Hindlimb muscle (tissue), 1 donor: ENCODE results near the gene ARHGAP23. TPM values are rescaled to one million over a fixed set of nuclear protein-coding genes. Genes with fewer than 3 reads are reported as not detected.
"Not testable (repeated sequence)": the region's sequence is repeated elsewhere in the genome, so short reads cannot be mapped to it uniquely, and the experiment has no call there.

Experiments used
- DNase-seq: peaks from one replicate; pipeline ENCODE4 v3.0.0-alpha.2; 2013
- polyA plus RNA-seq: library from polyadenylated mRNA; unstranded; fragments of 120-200 nt; gene quantifications from one replicate; pipeline ENCODE4 v1.2.1, GENCODE V29; 2013; ENCODE audit not compliant: insufficient read length

The ARHGAP23 gene
- polyA plus RNA-seq, 1 donor, result 47.9 TPM

DNA sequence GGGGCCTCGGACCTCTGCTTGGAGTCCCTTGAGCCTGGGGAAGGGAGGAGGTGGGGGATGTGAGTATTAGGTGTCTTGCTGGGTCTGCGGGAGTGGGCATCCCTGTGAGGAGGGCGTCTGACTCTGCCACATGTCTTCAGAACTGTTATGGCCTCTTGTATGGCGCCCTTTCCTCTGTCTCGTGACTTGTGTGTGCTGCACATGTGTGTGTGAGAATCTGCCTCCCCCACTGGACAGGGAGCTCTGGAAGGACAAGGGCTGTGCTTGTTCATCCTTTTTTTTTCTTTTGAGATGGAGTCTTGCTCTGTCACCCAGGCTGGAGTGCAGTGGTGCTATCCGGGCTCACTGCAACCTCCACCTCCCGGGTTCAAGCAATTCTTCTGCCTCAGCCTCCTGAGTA is 33.4 kb downstream of the ARHGAP23 start:
- no peak for DNase-seq

DNA sequence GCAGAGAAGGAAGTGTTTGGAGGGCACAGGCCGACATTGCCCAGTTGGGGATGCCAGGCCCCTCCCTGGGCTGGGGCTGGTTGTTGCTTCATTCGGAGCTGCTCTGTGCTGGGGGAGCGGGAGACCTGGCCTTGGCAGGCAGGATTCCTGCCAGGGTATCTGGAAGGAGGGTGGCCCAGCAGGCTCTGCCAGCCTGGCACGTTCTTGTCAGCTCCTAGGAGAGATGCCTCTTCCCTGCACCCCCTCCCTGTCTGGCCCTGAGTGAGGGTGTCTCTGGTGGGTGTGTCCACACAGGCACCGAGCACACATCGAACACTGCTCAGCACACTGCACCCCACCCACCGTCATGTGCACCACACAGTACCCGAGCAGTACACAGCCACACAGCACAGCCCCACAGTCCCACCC is 35.2 kb downstream of the ARHGAP23 start:
- DNase-seq, result no peak

DNA sequence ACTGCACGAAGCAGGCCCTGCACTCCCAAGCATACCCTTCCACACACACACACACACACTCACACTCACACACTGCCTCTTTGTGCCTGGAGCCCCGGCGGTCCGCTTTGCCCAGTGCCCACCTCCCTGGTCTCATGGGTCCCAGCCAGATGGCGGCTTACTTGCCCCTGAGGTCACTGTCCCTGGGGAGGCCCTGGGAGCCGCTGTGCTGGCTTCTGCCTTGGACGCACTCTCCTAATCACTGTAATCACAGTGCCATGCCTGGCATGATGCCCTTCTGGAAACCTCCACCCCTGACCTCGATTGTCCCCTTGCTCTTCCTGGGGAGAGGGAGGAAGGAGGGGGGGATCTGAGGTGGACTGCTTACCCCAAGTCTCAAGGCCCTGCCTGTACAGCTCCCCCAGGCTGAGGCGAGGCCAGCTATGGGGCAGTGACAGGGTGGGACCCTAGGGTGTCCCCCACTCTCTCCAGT is 36.0 kb downstream of the ARHGAP23 start:
- DNase-seq, result no peak

DNA sequence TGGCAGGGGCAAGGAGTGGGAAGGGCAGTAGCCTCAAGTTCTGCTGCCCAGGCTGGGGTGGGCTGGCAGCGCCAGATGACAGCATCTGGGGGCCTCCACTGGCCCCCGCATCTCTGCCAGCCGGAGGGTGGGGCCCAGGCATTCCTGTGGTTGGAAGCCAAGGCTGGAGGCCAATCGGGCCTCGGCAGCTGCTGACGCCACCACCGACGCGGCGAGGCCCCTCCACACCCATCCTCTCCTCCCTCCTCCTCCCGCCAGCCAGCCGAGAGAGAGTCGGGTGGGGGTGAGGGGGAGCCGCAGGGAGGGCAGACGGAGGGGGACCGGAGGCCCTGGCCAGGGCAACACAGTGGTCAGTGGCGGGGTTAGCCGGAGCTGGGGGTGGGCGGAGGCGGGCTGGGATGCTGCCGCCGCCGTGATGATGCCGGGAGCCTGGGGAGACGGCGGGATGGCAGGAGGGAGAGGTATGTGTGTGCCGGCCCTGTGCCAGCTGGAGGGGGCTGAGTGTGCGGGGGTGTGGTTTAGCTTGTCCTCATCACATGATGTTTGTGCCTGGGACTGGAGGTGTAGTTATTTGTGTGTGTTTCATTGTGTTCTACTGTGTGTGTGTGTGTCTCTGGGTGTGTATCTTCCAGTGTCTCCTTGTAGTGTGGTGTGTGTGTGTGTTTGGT is 36.6 kb downstream of the ARHGAP23 start:
- DNase-seq, result peak; percentile 87

DNA sequence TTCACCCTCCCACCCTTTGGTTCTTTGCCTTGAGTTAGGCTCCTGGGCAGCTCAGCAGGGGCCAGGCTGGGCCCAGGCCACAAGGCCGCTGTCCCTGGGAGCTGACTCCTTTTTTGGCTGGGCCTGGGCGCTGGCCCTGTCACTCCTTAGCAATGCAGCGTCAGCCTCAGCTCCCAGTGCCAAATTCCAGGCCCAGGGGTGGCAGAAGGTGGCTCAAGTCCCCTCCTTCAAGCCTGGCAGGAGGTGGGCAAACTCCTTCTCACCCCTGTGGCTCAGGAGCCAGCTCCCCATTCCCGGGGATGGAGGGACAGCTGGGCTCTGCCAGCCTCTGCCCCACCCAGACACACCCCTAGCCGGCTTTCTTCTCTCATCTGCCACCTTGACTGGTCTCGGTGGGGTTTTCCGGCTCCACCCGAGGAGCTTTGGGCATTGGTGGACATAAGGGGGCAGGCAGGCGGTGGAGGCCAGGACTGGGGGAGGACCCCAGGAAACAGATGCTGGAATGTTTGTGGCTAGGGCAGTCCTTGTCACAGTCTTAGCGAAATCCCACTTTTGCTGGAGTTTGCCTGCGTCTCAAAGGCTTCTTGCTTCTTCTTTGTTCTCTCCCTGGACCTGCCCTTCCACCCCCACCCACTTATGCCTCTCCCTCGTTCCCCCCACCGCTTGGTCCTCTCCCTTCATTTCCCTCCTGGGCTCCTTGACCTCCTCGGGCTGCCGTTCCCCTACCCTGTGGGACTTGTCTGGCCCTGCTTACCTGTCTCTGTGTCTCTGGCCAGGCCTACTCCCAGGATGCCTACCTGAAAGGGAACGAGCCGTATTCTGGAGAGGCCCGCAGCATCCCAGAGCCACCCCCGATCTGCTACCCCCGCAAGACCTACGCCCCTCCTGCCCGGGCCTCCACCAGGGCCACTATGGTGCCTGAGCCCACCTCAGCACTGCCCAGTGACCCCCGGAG is 37.4 kb downstream of the ARHGAP23 start:
- DNase-seq, result peak; percentile 51

DNA sequence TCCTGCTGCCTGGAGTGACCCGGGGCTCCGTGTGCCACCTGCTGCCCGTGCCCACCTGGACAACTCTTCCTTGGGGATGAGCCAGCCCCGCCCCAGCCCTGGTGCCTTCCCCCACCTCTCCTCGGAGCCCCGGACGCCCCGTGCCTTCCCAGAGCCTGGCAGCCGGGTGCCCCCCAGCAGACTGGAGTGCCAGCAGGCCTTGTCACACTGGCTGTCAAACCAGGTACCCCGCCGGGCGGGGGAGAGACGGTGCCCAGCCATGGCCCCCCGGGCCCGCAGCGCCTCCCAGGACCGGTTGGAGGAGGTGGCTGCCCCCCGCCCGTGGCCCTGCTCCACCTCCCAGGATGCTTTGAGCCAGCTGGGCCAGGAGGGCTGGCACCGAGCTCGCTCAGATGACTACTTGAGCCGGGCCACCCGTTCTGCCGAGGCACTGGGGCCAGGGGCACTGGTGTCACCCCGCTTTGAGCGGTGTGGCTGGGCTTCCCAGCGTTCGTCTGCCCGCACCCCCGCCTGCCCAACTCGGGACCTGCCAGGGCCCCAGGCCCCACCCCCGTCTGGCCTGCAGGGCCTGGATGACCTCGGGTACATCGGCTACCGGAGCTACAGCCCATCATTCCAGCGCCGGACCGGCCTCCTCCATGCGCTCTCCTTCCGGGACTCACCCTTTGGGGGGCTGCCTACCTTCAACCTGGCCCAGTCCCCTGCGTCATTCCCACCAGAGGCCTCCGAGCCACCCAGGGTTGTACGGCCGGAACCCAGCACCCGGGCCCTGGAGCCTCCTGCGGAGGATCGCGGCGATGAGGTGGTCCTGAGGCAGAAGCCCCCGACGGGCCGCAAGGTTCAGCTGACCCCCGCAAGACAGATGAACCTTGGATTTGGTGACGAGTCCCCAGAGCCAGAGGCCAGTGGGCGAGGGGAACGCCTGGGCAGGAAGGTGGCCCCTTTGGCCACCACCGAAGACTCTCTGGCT is 38.4 kb downstream of the ARHGAP23 start:
- no peak for DNase-seq

DNA sequence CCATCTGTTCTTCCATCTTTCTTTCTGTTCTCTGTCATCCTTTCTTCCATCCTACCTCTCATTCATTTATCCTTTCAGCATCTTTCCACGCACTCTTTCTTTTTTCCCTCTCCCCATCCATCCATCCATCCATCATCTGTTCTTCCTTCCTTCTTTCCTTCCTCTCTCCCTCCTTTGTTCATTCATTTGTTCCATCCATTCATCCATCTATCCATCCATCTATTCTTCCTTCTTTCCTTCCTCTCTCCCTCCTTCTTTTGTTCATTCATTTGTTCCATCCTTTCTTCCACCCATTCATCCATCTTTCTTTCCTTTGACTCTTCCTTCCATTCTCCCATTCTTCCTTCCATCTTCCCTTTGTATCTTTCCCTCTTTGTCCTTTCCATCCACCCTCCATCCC is 39.2 kb downstream of the ARHGAP23 start:
- no peak for DNase-seq

DNA sequence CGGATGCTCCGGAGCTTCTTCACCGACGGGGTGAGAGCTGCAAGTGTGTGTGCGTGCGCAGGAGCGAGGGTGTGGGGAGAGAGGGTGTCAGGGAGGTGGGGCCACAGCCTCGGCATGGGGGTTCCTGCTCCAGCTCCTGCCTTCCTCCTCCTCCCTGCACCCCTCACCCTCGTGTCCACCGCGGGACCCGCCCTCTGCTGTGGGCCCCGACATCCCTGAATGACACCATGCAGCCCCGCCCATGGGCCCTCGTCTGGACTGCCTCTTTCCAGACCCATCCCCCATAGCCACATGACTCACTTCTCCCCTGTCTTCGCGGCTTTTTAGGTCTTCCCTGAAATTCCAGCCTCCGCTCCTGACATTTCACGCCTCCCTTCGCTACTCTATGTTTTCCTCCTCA is 41.6 kb downstream of the ARHGAP23 start:
- DNase-seq, result no peak

DNA sequence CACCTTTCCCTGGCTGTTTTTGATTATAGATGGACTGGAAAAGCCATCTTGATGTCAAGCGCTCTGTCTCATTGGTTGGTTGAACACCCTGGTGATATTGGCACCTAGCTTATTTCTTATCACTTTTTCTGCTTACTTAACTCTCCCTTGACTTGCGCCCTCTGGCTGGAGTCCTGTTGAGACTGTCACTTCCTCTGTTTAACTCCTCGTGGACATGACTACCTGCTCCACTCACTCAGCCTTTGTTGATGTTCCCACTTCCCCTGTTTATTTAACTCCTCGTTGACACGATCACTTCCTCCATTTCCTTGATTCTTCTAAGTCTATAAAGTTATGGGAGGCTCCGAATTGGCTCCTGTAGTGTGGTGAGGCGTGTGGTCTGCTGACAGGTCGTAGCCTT is 43.0 kb downstream of the ARHGAP23 start:
- DNase-seq, result not testable (repeated sequence)

DNA sequence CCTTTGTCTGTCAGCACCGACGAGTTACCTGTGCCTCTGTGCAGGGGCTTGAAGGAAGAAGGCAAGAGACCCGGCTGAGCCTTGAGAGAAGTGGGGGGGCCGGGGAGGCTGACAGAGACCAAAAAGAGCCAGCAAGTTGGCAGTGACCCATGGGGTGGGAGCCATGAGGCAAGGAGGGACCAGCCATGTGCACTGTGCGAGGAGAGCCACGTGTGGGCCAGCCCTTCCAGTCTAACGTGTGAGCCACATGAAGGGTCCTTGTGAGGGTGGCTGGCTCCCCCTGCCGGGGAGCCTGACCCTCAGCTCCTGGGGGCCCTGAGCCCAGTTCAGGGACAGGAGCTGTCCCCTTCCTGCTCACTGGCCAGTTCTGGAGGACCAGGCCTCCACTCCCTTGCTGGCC is 46.4 kb downstream of the ARHGAP23 start:
- not testable (repeated sequence) for DNase-seq

DNA sequence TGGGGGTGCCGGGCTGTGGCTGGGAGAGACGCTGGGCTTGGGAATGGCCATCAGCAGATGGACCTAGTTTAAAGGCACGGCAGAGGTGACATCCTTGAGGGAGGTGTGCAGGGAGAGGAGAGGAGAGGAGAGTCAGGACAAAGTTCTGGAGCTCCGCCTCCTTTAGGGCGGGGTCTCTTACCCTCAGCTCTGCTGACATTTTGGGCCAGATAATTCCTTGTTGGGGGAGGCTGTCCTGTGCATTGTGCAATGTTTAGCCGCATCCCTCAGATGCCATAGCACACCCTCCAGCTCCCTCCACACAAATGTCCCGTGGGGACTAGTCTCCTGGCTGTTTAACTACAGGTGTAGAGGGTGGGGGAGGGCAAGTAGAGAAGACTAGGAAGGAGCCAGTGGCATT is 48.3 kb downstream of the ARHGAP23 start:
- DNase-seq, result no peak

DNA sequence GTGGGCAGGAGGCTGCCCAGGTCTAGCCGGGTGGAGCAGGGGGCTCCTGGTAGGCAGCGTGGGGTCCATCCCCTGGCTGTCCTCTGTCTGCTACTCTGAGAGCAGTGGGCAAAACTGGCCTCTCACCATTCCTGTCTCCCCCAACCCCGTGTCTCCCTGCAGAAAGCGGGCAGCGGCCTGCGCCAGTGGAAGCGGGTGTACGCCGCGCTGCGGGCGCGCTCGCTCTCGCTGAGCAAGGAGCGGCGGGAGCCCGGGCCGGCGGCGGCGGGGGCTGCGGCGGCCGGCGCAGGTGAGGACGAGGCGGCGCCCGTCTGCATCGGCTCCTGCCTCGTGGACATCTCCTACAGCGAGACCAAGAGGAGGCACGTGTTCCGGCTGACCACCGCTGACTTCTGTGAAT is 49.2 kb downstream of the ARHGAP23 start:
- DNase-seq, result not testable (repeated sequence)

DNA sequence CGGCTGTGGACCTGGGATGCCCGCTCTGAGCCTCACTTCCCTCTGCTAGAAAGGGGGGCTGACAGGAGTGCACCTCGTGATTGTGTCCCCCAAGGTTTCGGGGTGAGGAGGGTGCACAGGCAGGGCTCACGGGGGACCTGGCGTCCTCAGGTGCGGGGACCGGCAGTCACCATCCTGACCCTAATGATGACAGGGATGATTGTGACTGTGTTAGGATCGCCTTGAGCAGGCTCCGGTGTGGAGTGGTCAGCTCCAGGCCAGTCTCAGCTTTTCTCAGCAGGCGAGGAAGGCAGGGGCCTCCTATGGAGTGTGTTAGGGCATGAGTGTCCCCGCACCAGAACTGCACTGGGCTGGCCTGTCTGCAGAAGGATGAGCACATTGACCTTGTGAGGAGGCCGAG is 49.7 kb downstream of the ARHGAP23 start:
- not testable (repeated sequence) for DNase-seq

DNA sequence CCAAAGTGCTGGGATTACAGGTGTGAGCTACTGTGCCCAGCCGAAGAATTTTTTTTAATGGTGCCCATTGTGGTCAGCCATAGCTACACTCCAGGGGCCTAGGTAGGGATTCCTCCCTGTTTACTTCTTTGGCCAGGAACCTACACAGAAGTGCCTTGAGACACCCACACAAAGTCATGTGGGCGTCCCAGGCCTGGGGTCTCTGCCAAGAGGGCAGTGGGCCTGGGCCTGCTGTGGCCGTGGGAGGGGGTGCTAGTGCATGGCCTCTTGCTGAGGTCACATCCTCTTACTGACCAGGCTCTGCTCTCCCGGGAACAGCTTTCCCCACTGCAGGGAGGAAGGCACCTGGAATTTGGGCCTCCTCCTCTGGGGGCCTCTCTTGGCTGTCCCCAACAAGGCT is 50.4 kb downstream of the ARHGAP23 start:
- DNase-seq, result not testable (repeated sequence)

DNA sequence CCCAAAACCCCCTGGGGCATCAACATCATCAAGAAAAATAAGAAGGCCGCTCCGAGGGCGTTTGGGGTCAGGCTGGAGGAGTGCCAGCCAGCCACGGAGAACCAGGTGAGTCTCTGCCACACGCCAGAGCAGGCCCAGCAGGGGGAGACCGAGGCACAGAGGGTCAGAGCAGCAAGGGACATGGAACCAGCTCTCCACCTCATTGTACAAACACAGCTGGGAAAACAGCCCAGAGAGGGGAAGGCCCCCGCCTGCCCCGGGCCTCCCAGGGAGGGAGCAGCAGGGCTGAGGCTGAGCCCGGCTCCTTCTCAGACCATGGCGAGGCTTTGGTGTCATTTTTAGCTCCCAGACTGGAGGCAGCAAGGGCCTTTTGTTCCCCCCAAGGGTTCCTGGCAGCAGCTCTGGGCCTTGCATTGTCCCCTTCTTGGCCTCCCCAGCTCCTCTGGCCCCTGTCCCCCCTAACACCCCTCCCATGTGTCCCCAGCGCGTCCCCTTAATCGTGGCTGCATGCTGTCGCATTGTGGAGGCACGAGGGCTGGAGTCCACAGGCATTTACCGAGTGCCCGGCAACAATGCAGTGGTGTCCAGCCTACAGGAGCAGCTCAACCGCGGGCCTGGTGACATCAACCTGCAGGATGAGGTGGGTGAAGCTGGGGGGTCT is 53.9 kb downstream of the ARHGAP23 start:
- DNase-seq, result not testable (repeated sequence)

DNA sequence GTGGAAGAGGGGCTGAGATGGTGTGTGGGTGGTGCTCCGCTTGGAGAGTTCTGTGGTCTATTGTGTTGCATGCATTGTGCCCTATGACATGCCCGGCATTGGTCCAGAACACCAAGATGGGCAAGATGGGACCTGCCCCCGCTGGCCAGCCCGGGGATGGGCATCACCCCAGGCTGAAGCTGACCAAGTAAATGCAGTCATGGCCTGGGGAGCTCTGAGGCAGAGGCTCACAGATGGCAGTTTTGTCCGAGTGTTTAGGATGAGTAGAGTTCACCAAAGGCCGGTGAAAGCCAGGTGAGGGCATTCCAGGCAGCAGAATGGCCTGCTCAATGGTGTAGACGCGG is 54.4 kb downstream of the ARHGAP23 start:
- DNase-seq, result not testable (repeated sequence)

DNA sequence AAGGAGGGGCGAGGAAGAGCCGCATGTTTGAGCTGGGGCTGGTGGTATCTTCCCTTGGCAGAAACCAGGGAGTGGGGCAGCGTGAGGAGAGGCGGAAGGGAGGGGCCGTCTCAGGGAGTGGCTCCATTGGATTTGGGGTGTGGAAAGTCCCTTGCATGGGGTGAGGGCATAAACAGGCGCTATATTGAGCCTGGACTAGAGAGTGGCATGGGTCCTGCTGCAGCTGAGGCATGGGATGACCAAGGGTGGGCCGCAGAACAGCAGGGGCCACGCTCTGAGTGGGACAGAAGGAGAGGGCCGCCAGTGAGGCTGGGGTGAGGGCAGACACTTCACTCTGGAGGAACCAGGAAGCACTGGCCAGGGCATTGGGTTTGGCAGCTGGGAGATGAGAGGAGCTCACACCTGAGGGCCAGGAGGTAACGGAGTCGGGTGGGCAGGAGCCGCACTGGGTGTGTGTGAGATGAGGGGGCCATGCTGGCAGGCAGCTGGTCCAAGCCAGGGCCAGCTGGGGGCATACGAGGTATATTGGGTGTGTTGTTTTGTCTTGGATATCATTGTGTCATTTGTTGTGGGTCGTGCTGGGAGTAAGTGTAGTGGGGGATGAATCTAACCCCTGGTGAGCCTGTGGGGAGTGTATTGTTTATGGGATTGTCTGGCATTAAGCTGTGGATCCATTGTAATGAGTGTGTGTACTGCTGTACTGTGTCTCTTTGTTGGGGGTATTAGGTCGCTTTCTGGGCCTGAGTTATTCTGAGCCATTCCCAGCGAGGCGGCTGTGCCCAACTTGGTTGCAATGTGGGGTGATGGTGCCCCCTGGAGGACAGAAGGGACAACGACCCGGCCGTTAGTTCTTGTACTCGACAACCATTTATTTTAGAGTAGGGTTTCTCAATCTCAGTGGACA is 56.2 kb downstream of the ARHGAP23 start:
- peak; percentile 34 for DNase-seq

DNA sequence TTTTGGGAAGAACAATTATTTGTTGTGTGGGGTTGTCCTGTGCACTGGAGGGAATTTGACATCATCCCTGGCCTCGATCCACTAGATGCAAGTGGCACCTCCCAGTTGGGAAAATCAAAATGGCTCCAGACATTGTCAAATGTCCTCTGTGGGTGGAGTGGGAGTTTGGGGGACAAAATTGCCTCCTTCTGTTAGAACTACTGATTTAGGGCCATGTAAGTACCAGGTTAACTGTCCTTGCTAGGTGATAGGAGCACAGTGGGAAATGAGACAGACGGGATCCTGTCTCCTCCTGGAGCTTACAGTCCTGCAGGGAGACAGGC is 56.8 kb downstream of the ARHGAP23 start:
- no peak for DNase-seq

DNA sequence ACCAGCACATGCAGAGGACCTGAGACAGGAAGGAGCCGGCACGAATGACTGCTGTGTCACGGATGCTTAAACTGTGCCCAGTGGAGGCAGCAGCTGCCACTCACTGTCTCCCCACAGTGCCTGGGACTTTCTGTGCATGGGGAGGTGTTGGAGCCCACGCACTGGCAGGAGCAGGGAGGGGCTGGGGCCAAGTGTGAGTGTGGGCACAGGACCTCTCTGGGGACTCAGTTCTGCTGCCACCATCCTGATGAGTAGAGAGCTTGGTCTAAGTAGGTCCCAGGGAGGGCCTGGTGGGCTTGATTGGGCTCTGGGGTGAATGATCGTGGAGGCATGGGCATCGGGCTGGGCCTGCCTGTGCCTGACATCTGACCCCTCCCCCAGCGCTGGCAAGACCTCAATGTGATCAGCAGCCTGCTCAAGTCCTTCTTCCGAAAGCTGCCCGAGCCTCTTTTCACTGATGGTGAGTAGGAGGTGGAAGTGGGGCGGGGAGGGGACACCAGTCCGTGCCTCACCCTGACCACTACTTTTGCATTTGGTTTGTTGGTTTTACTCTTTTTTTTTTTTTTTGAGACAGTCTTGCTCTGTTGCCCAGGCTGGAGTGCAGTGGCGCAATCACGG is 57.5 kb downstream of the ARHGAP23 start:
- DNase-seq, result not testable (repeated sequence)

DNA sequence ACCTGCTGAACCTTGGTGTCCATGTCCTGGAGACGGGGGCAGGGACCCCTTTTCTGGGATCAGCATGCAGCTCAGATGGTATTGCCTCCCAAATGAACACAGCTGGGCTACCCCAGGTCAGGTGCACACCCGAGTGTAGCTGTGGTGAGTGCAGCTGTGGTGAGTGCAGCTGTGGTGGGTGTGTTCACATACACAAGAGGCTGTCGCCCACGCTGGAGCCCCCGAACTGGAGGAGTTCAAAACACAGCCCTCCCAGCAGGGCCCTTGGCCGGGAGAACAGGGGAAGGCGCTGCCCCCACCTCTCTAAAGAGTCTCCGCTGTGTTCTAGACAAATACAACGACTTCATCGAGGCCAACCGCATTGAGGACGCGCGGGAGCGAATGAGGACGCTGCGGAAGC is 61.5 kb downstream of the ARHGAP23 start:
- DNase-seq, result not testable (repeated sequence)
